ENCODE results near the gene TXNDC11. TPM values are rescaled to one million over a fixed set of nuclear protein-coding genes. Genes with fewer than 3 reads are reported as not detected.

Gene TXNDC11
- total RNA-seq, 1 experiment from 2014 or later, result 11.1 TPM

GRCh38 chr16:11736903-11737302, 5.8 kb downstream of the TXNDC11 start (continued):
- TF ChIP-seq PRDM15 (CRISPR knock-in tag; IDR thresholded peaks at IDR 0.05) (no peak), ZNF532 (CRISPR knock-in tag; IDR thresholded peaks at IDR 0.05; ENCODE audit: borderline replicate concordance) (no peak), ZNF671 (CRISPR knock-in tag; IDR thresholded peaks at IDR 0.05) (no peak), EMX1 (CRISPR knock-in tag; IDR thresholded peaks at IDR 0.05) (no peak)

- POLR2A ChIA-PET, result no interaction called here
- no peak for TF ChIP-seq GRHL2 (CRISPR knock-in tag; IDR thresholded peaks at IDR 0.05; ENCODE audit: insufficient replicate concordance, severe bottlenecking)
- no peak for TF ChIP-seq IRF2 (CRISPR knock-in tag; IDR thresholded peaks at IDR 0.05; ENCODE audit: borderline replicate concordance, low read depth)
- no peak for TF ChIP-seq CBFB (CRISPR knock-in tag; IDR thresholded peaks at IDR 0.05; ENCODE audit: low read depth)
- TF ChIP-seq, protein P1, sequence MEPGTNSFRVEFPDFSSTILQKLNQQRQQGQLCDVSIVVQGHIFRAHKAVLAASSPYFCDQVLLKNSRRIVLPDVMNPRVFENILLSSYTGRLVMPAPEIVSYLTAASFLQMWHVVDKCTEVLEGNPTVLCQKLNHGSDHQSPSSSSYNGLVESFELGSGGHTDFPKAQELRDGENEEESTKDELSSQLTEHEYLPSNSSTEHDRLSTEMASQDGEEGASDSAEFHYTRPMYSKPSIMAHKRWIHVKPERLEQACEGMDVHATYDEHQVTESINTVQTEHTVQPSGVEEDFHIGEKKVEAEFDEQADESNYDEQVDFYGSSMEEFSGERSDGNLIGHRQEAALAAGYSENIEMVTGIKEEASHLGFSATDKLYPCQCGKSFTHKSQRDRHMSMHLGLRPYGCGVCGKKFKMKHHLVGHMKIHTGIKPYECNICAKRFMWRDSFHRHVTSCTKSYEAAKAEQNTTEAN (CRISPR knock-in tag; IDR thresholded peaks at IDR 0.05), result no peak
- no peak for TF ChIP-seq MYBL2 (CRISPR knock-in tag; IDR thresholded peaks at IDR 0.05)
- no peak for TF ChIP-seq ZNF317 (CRISPR knock-in tag; IDR thresholded peaks at IDR 0.05; ENCODE audit: borderline replicate concordance, low read depth)
- TF ChIP-seq ZBTB21 (CRISPR knock-in tag; IDR thresholded peaks at IDR 0.05; ENCODE audit: borderline replicate concordance), result no peak
- no peak for TF ChIP-seq USF2 (CRISPR knock-in tag; IDR thresholded peaks at IDR 0.05)
- TF ChIP-seq TEAD1 (CRISPR knock-in tag; IDR thresholded peaks at IDR 0.05), result no peak
- no peak for TF ChIP-seq NFATC4 (CRISPR knock-in tag; IDR thresholded peaks at IDR 0.05)
- TF ChIP-seq, protein P2, sequence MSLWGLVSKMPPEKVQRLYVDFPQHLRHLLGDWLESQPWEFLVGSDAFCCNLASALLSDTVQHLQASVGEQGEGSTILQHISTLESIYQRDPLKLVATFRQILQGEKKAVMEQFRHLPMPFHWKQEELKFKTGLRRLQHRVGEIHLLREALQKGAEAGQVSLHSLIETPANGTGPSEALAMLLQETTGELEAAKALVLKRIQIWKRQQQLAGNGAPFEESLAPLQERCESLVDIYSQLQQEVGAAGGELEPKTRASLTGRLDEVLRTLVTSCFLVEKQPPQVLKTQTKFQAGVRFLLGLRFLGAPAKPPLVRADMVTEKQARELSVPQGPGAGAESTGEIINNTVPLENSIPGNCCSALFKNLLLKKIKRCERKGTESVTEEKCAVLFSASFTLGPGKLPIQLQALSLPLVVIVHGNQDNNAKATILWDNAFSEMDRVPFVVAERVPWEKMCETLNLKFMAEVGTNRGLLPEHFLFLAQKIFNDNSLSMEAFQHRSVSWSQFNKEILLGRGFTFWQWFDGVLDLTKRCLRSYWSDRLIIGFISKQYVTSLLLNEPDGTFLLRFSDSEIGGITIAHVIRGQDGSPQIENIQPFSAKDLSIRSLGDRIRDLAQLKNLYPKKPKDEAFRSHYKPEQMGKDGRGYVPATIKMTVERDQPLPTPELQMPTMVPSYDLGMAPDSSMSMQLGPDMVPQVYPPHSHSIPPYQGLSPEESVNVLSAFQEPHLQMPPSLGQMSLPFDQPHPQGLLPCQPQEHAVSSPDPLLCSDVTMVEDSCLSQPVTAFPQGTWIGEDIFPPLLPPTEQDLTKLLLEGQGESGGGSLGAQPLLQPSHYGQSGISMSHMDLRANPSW (CRISPR knock-in tag; conservative IDR thresholded peaks at IDR 0.05; ENCODE audit: low read depth), result no peak
- TF ChIP-seq NR3C1 (CRISPR knock-in tag; conservative IDR thresholded peaks at IDR 0.05; ENCODE audit: low read depth), result no peak
- no peak for TF ChIP-seq ZNF219 (CRISPR knock-in tag; IDR thresholded peaks at IDR 0.05; ENCODE audit: borderline replicate concordance)
- no peak for TF ChIP-seq SOX15 (CRISPR knock-in tag; IDR thresholded peaks at IDR 0.05)
- TF ChIP-seq NFE2L1 (CRISPR knock-in tag; IDR thresholded peaks at IDR 0.05), result no peak
- TF ChIP-seq TP53 (CRISPR knock-in tag; IDR thresholded peaks at IDR 0.05), result no peak
- no peak for TF ChIP-seq ESRRA (CRISPR knock-in tag; IDR thresholded peaks at IDR 0.05; ENCODE audit: borderline replicate concordance)
- TF ChIP-seq AR (CRISPR knock-in tag; IDR thresholded peaks at IDR 0.05), result no peak
Observed at GRCh38 chr16:11735787-11736186, 6.9 kb downstream of the TXNDC11 start.

More at GRCh38 chr16:11735787-11736186, 6.9 kb downstream of the TXNDC11 start:
- no peaks in the 10 kb centered on the region for H3K9me3 Mint-ChIP-seq
- H3K4me1 Mint-ChIP-seq, result peaks cover 3% of the 10 kb centered on the region
- no peak overlapping the region for H3K4me3 Mint-ChIP-seq
- no peak for ATAC-seq
- H3K27me3 Mint-ChIP-seq (ENCODE audit: low read depth), result no peaks in the 10 kb centered on the region
- no peak for DNase-seq (ENCODE audit: low spot score)
- peaks cover 26% of the 10 kb centered on the region for H3K36me3 Mint-ChIP-seq
- CTCF ChIA-PET, result interaction anchor here (0.7 kb wide), 2 partner anchors 8 to 21 kb away, joined by 3 to 4 read pairs; no protein-coding TSS in a partner anchor
- H3K27ac Mint-ChIP-seq, result no peak overlapping the region
